ENCODE measurements around the gene VRK1.

VRK1 gene

DNA sequence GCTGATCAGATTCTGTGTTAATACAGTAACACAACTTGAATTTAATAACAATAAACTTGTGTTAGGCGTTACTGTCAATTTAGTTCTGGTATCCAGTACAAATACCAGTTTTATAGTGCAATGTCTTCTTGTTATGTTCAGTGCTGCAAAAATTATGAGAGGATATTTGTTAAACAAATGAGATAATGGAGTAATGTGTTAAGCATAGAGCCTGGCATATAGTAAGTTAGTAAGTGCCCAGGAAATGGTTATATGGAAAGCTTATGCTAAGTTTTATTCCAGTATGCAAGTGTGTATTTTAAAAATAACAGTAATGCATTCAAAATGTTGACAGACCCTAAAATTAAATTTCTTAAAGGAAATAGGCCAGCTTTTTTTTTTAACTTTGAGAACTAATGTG lies 1.8 kb downstream of the VRK1 start:
- peaks cover 66% of the 10 kb centered on the region for H3K79me2 ChIP-seq (ENCODE audit: insufficient read depth, low read length)
- no peaks in the 10 kb centered on the region for H3K27me3 ChIP-seq (ENCODE audit: insufficient read depth, low read length, poor library complexity, severe bottlenecking)
- H3K9ac ChIP-seq (ENCODE audit: low read depth, low read length, poor library complexity, severe bottlenecking): peak overlapping the region; percentile 94
- no peaks in the 10 kb centered on the region for H3K9me2 ChIP-seq (replicated peaks; ENCODE audit: low read depth, low read length)
- peak overlapping the region; percentile 88 for H3K4me3 ChIP-seq (ENCODE audit: low read length, poor library complexity, severe bottlenecking)
- H3K4me1 ChIP-seq (ENCODE audit: insufficient read depth, low read length, poor library complexity, severe bottlenecking): peaks cover 41% of the 10 kb centered on the region
- H3K9me3 ChIP-seq (ENCODE audit: insufficient read depth, low read depth, low read length): no peaks in the 10 kb centered on the region
- H4K20me1 ChIP-seq (ENCODE audit: insufficient read depth, low read length, poor library complexity, severe bottlenecking): peaks cover 60% of the 10 kb centered on the region
- H3K4me2 ChIP-seq (ENCODE audit: low read depth, low read length, poor library complexity, severe bottlenecking): peak overlapping the region; percentile 92
- H3F3A ChIP-seq (ENCODE audit: low read depth): no peaks in the 10 kb centered on the region
- H3K36me3 ChIP-seq (ENCODE audit: insufficient read depth, low read length): no peaks in the 10 kb centered on the region
- H2AFZ ChIP-seq (ENCODE audit: low read length): no peak overlapping the region
- TF ChIP-seq EZH2phosphoT487 (IDR thresholded peaks at IDR 0.05; ENCODE audit: borderline replicate concordance): no peak
- TF ChIP-seq, protein P1, sequence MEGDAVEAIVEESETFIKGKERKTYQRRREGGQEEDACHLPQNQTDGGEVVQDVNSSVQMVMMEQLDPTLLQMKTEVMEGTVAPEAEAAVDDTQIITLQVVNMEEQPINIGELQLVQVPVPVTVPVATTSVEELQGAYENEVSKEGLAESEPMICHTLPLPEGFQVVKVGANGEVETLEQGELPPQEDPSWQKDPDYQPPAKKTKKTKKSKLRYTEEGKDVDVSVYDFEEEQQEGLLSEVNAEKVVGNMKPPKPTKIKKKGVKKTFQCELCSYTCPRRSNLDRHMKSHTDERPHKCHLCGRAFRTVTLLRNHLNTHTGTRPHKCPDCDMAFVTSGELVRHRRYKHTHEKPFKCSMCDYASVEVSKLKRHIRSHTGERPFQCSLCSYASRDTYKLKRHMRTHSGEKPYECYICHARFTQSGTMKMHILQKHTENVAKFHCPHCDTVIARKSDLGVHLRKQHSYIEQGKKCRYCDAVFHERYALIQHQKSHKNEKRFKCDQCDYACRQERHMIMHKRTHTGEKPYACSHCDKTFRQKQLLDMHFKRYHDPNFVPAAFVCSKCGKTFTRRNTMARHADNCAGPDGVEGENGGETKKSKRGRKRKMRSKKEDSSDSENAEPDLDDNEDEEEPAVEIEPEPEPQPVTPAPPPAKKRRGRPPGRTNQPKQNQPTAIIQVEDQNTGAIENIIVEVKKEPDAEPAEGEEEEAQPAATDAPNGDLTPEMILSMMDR (conservative IDR thresholded peaks at IDR 0.05; ENCODE audit: low read length): no peak

DNA sequence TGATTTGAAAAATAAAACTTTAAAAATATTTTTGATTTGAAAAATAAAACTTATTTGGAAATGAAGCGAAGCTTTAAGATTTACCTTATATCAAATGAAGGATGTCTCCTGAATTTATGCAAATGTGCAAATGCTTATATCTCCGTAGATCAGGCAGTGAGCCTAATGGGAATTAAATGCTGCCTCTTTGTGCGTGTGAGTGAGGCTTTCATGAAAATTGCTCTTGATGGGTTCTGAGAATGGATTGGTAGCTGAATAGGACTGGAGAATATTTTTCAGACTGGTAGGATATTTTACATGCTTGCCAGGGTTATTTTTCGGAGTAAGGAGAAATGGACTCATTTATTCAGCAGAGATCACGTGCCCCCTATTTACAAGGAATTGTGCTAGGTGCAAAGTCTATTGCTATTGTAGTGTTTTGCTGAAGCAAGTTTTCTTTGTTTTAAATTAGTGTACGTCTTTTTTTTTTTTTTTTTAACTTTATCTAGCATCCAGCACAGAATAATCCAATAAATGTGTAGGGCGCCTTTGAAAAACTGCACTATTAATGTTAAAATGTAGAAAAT lies 2.4 kb downstream of the VRK1 start:
- Histone ChIP-seq H3F3A (ENCODE audit: low read depth) (no peaks in the 10 kb centered on the region), H3K36me3 (ENCODE audit: insufficient read depth, low read length) (no peaks in the 10 kb centered on the region), H3K79me2 (ENCODE audit: insufficient read depth, low read length) (peaks cover 73% of the 10 kb centered on the region), H3K4me1 (ENCODE audit: insufficient read depth, low read length, poor library complexity, severe bottlenecking) (peaks cover 43% of the 10 kb centered on the region), H4K20me1 (ENCODE audit: insufficient read depth, low read length, poor library complexity, severe bottlenecking) (peaks cover 66% of the 10 kb centered on the region), H3K9me3 (ENCODE audit: insufficient read depth, low read depth, low read length) (no peaks in the 10 kb centered on the region), H3K9me2 (replicated peaks; ENCODE audit: low read depth, low read length) (no peaks in the 10 kb centered on the region), H3K27me3 (ENCODE audit: insufficient read depth, low read length, poor library complexity, severe bottlenecking) (no peaks in the 10 kb centered on the region), H3K9ac (ENCODE audit: low read depth, low read length, poor library complexity, severe bottlenecking) (peak overlapping the region; percentile 47), H3K4me3 (ENCODE audit: low read length, poor library complexity, severe bottlenecking) (peak overlapping the region; percentile 88), H3K4me2 (ENCODE audit: low read depth, low read length, poor library complexity, severe bottlenecking) (peak overlapping the region; percentile 92), H2AFZ (ENCODE audit: low read length) (no peak overlapping the region)
- TF ChIP-seq EZH2phosphoT487 (IDR thresholded peaks at IDR 0.05; ENCODE audit: borderline replicate concordance): no peak
- TF ChIP-seq, protein P1 (conservative IDR thresholded peaks at IDR 0.05; ENCODE audit: low read length): no peak

DNA sequence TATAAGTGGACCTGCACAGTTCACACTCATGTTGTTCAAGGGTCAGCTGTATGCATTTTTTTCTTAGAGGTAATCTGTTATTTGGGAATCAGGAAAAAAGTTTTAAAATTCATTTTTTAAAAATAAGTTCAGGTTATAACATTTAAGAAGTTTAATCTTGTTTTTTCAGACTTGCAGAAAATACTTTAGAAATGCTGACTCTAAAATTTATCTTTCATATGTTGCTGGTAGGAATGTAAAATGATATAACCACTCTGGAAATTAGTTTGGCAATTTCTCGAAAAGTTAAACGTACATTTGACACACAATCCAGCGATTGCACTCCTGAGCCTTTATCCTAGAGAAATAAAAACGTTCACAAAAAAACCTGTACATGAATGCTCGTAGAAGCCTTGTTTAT lies 4.7 kb downstream of the VRK1 start:
- TF ChIP-seq EZH2phosphoT487 (IDR thresholded peaks at IDR 0.05; ENCODE audit: borderline replicate concordance): no peak
- TF ChIP-seq, protein P1 (conservative IDR thresholded peaks at IDR 0.05; ENCODE audit: low read length): no peak
- Histone ChIP-seq H3K79me2 (ENCODE audit: insufficient read depth, low read length) (peaks cover 96% of the 10 kb centered on the region), H3K4me2 (ENCODE audit: low read depth, low read length, poor library complexity, severe bottlenecking) (peak overlapping the region; percentile 92), H3K9me3 (ENCODE audit: insufficient read depth, low read depth, low read length) (no peaks in the 10 kb centered on the region), H2AFZ (ENCODE audit: low read length) (no peak overlapping the region), H3K36me3 (ENCODE audit: insufficient read depth, low read length) (no peaks in the 10 kb centered on the region), H4K20me1 (ENCODE audit: insufficient read depth, low read length, poor library complexity, severe bottlenecking) (peaks cover 89% of the 10 kb centered on the region), H3K9me2 (replicated peaks; ENCODE audit: low read depth, low read length) (no peaks in the 10 kb centered on the region), H3K4me1 (ENCODE audit: insufficient read depth, low read length, poor library complexity, severe bottlenecking) (peaks cover 57% of the 10 kb centered on the region), H3K4me3 (ENCODE audit: low read length, poor library complexity, severe bottlenecking) (no peak overlapping the region), H3F3A (ENCODE audit: low read depth) (no peaks in the 10 kb centered on the region), H3K27me3 (ENCODE audit: insufficient read depth, low read length, poor library complexity, severe bottlenecking) (no peaks in the 10 kb centered on the region), H3K9ac (ENCODE audit: low read depth, low read length, poor library complexity, severe bottlenecking) (no peak overlapping the region)

Data from Loucy (cell line).